Psoas muscle (tissue), 8 donors: ENCODE measurements around the gene HNRNPD. TPM values are rescaled to one million over a fixed set of nuclear protein-coding genes. Genes with fewer than 3 reads are reported as not detected.
"Not testable (repeated sequence)": the region's sequence is repeated elsewhere in the genome, so short reads cannot be mapped to it uniquely, and the experiment has no call there.

Experiments
- ATAC-seq, 4 donors: fragments of 200-7000 bp; cut with Tn5 transposase; one replicate each; pipeline ENCODE4 v1.9.1; 2020; ENCODE audit warnings: moderate library complexity in 3 of 4, mild to moderate bottlenecking in 2 of 4
- DNase-seq, 2 donors: peaks; one replicate each; pipeline ENCODE4 v3.0.0-alpha.2; 2020
- H3K27ac ChIP-seq: fragments of 200-600 bp; one replicate; pipeline ENCODE4 v1.8.0; 2022
- H3K27me3 ChIP-seq, 3 donors: fragments of 200-600 bp in 1 of 3; one replicate each; pipeline versions ENCODE4 v1.6.1 to v1.8.0; 2013 to 2022; ENCODE audit warnings: low read length in 2 of 3, mild to moderate bottlenecking in 2 of 3, moderate library complexity in 1 of 3; ENCODE audit not compliant: insufficient read depth in 3 of 3
- H3K36me3 ChIP-seq, 2 donors: fragments of 200-600 bp in 1 of 2; one replicate each; pipeline versions ENCODE4 v1.6.1 to v1.8.0; 2013 to 2022; ENCODE audit warnings: low read depth in 1 of 2, mild to moderate bottlenecking in 1 of 2, moderate library complexity in 1 of 2; ENCODE audit not compliant: insufficient read depth in 1 of 2
- H3K4me1 ChIP-seq: fragments of 200-600 bp; one replicate; pipeline ENCODE4 v1.8.0; 2022
- H3K4me3 ChIP-seq: fragments of 200-600 bp; one replicate; pipeline ENCODE4 v1.8.0; 2022; ENCODE audit warnings: mild to moderate bottlenecking
- H3K9me3 ChIP-seq: fragments of 200-600 bp; one replicate; pipeline ENCODE4 v1.8.0; 2022
- CTCF ChIP-seq: fragments of 200-600 bp; IDR thresholded peaks from one replicate; pipeline ENCODE4 v1.8.0; 2022; ENCODE audit warnings: antibody characterized with exemption
- WGBS, 3 donors: extraction: QIAGEN DNeasy Blood & Tissue Kit; methylation state at CpG; one replicate each; pipeline versions ENCODE4 v1.1.6 to v1.1.7; 2013; 5-methylcytosine and 5-hydroxymethylcytosine counted together
- intact Hi-C, 2 donors: fragments of 100-400 bp; cut with DNase I; formaldehyde crosslinking; loops; one replicate each; pipeline versions ENCODE4 v1.11.0 to v1.14.2; 2022
- polyA plus RNA-seq, 3 donors: library from polyadenylated mRNA; stranded (reverse); fragments of 200-250 nt; gene quantifications; one replicate each; pipeline ENCODE4 v1.2.3, GENCODE V29; 2013
- total RNA-seq, 4 donors: library from RNA; stranded (reverse); fragmentation: NEBNext Ultra II Directional in 2 of 4; extraction: Animal tissue kit (Norgen Biotek cat#: 25700) in 2 of 4; gene quantifications; one replicate each; pipeline versions ENCODE4 v1.2.1 to v1.2.4, GENCODE V29; 2021 to 2023
- donor health status: healthy with polysubstance abuse.
- donor health status: DM: no; HTN: no; CAD: no; lungs with moderate emphysema.
- donor health status: Bipolar disorder and iron deficiency.
- donor health status: healthy.
- donor health status: DM: yes; HTN: yes; CAD: no.
- donor health status: DM: no; HTN: no; CAD: no.
- donor health status: DM: no; HTN: no; CAD: no.
- donor health status: DM: yes; HTN: yes; CAD: no.

The HNRNPD gene
- total and polyA plus RNA-seq, 7 donors, result 82.0 to 158 (median 117) TPM

GRCh38 chr4:82398263-82398662 lies 24.5 kb upstream of the HNRNPD start:
- no peaks in the 10 kb centered on the region for H3K36me3 ChIP-seq
- intact Hi-C loops, result no loop called here
- H3K4me1 ChIP-seq, result no peaks in the 10 kb centered on the region
- H3K27me3 ChIP-seq, result no peaks in the 10 kb centered on the region
- H3K27ac ChIP-seq, result no peak overlapping the region
- H3K4me3 ChIP-seq, result no peak overlapping the region
- no peak for DNase-seq
- no peak for ATAC-seq
- no peak for TF ChIP-seq CTCF
- WGBS, 3 donors, result 55 to 89% (median 75%) methylated on average over 1 of the region's 1 CpG
- H3K9me3 ChIP-seq, result no peaks in the 10 kb centered on the region

- no peak overlapping the region for H3K4me3 ChIP-seq
- DNase-seq, result no peak
- 91 to 92% (median 92%) methylated on average over 3 of the region's 3 CpGs for WGBS, 3 donors
- no peaks in the 10 kb centered on the region for H3K27me3 ChIP-seq
- TF ChIP-seq CTCF, result no peak
- no peak for ATAC-seq
- no peak overlapping the region for H3K27ac ChIP-seq
- intact Hi-C loops, result no loop called here
- no peaks in the 10 kb centered on the region for H3K36me3 ChIP-seq
- no peaks in the 10 kb centered on the region for H3K9me3 ChIP-seq
- no peaks in the 10 kb centered on the region for H3K4me1 ChIP-seq
Measured at GRCh38 chr4:82397527-82397926, 23.7 kb upstream of the HNRNPD start.

- ATAC-seq, result no peak
- Histone ChIP-seq H3K36me3 (no peaks in the 10 kb centered on the region), H3K4me3 (no peak overlapping the region), H3K9me3 (no peaks in the 10 kb centered on the region), H3K27ac (no peak overlapping the region), H3K4me1 (no peaks in the 10 kb centered on the region), H3K27me3 (no peaks in the 10 kb centered on the region)
- intact Hi-C loops, result no loop called here
- DNase-seq, result no peak
- WGBS, 3 donors, result 91 to 96% (median 93%) methylated on average over 3 of the region's 3 CpGs
- no peak for TF ChIP-seq CTCF
Measured at GRCh38 chr4:82394896-82395295, 21.1 kb upstream of the HNRNPD start.

GRCh38 chr4:82390061-82390460 lies 16.3 kb upstream of the HNRNPD start:
- 87 to 93% (median 91%) methylated on average over 9 of the region's 9 CpGs for WGBS, 3 donors
- H3K4me1 ChIP-seq, H3K4me3 ChIP-seq, H3K9me3 ChIP-seq, H3K27me3 ChIP-seq, intact Hi-C loops, H3K27ac ChIP-seq, ATAC-seq, H3K36me3 ChIP-seq, DNase-seq: not testable (repeated sequence)

- H3K27ac ChIP-seq, result no peak overlapping the region
Measured at GRCh38 chr4:82388405-82388804, 14.6 kb upstream of the HNRNPD start.

GRCh38 chr4:82386312-82386711 lies 12.5 kb upstream of the HNRNPD start:
- not testable (repeated sequence) for H3K4me3 ChIP-seq, ATAC-seq, H3K27me3 ChIP-seq, H3K27ac ChIP-seq, H3K9me3 ChIP-seq, DNase-seq, H3K36me3 ChIP-seq
- 93 to 96% (median 95%) methylated on average over 8 of the region's 8 CpGs for WGBS, 3 donors
- intact Hi-C loops, result loop anchor here in 1 of 2 donors (5.0 kb wide), 1 partner anchor 291 kb away; no protein-coding TSS in a partner anchor
- H3K4me1 ChIP-seq, result peaks cover 10% of the 10 kb centered on the region

More at GRCh38 chr4:82388405-82388804, 14.6 kb upstream of the HNRNPD start:
- Histone ChIP-seq H3K27me3 (no peaks in the 10 kb centered on the region), H3K9me3 (no peaks in the 10 kb centered on the region), H3K36me3 (no peaks in the 10 kb centered on the region), H3K4me1 (no peaks in the 10 kb centered on the region), H3K4me3 (no peak overlapping the region)
- TF ChIP-seq CTCF, result no peak
- DNase-seq (no peak), ATAC-seq (no peak)
- intact Hi-C loops, result loop anchor here in 1 of 2 donors (5.0 kb wide), 1 partner anchor 289 kb away; no protein-coding TSS in a partner anchor
- 86 to 93% (median 88%) methylated on average over 1 of the region's 1 CpG for WGBS, 3 donors
